ENCODE results near the gene PAPPA2.

DNA sequence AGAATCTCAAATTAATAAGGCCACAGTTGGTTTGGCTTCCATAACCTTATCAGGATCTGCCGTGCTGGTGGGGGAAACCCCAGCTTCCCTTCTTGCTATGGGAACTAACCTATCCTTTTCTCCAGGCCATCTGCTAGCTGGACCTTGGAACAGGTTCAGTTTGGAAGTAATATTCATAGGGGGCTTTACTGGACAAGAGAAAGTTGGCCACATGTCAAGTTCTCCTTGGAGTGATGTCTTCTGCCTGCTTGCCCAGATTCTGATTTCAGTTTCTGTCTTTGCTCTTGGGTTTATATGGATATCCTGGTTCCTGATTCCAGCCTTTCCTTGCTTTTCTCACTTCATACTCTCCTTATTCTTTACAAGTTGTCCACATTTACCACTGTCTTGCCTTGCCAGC, 421.9 kb downstream of the PAPPA2 start:
- TF ChIP-seq POLR2AphosphoS5 (IDR thresholded peaks at IDR 0.05; ENCODE audit: low read depth, low read length) (no peak), POLR2A (IDR thresholded peaks at IDR 0.05; ENCODE audit: low read depth, low read length) (no peak), TAF1 (IDR thresholded peaks at IDR 0.05; ENCODE audit: borderline replicate concordance, low read depth, low read length) (no peak)
